Neural crest cell (in vitro differentiated cells): Measurements from ENCODE around the gene TACSTD2. TPM values are rescaled to one million over a fixed set of nuclear protein-coding genes. Genes with fewer than 3 reads are reported as not detected.
"Not testable (repeated sequence)": the region's sequence is repeated elsewhere in the genome, so short reads cannot be mapped to it uniquely, and the experiment has no call there.

ENCODE experiments used
- DNase-seq: peaks from one replicate; pipeline ENCODE4 v3.0.0; 2021; ENCODE audit warnings: low read depth, mixed read lengths, low spot score
- H3K27ac Mint-ChIP-seq: one replicate; pipeline ENCODE4 v1.8.0; 2021; ENCODE audit warnings: mild to moderate bottlenecking, mixed read lengths; ENCODE audit not compliant: unreplicated experiment
- H3K27me3 Mint-ChIP-seq: 2 replicates; pipeline ENCODE4 v1.8.0; 2021; ENCODE audit warnings: low read depth, mild to moderate bottlenecking, mixed read lengths
- H3K36me3 Mint-ChIP-seq: 2 replicates; pipeline ENCODE4 v1.8.0; 2021; ENCODE audit warnings: low read depth, mild to moderate bottlenecking, mixed read lengths
- H3K4me1 Mint-ChIP-seq: 2 replicates; pipeline ENCODE4 v1.8.0; 2021; ENCODE audit warnings: mixed read lengths
- H3K4me3 Mint-ChIP-seq: one replicate; pipeline ENCODE4 v1.8.0; 2021; ENCODE audit warnings: mild to moderate bottlenecking, mixed read lengths
- H3K9me3 Mint-ChIP-seq: 2 replicates; pipeline ENCODE4 v1.8.0; 2021; ENCODE audit warnings: mixed read lengths
- CTCF ChIP-seq: fragments of 200-600 bp; sonication (generic); conservative IDR thresholded peaks from 2 replicates; pipeline ENCODE4 v1.5.0; 2021; ENCODE audit warnings: antibody characterized with exemption, mild to moderate bottlenecking
- long read RNA-seq: library from polyadenylated mRNA; unstranded; transcript quantifications from one replicate; pipeline ENCODE4 v2.0.0, GENCODE V29; 2020
- total RNA-seq: library from RNA; stranded (reverse); gene quantifications from 2 replicates; pipeline ENCODE4 v1.2.1, GENCODE V29; 2021

Gene TACSTD2, protein sequence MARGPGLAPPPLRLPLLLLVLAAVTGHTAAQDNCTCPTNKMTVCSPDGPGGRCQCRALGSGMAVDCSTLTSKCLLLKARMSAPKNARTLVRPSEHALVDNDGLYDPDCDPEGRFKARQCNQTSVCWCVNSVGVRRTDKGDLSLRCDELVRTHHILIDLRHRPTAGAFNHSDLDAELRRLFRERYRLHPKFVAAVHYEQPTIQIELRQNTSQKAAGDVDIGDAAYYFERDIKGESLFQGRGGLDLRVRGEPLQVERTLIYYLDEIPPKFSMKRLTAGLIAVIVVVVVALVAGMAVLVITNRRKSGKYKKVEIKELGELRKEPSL
- total RNA-seq: not detected in 2 replicates
- long read RNA-seq: 0 reads

DNA sequence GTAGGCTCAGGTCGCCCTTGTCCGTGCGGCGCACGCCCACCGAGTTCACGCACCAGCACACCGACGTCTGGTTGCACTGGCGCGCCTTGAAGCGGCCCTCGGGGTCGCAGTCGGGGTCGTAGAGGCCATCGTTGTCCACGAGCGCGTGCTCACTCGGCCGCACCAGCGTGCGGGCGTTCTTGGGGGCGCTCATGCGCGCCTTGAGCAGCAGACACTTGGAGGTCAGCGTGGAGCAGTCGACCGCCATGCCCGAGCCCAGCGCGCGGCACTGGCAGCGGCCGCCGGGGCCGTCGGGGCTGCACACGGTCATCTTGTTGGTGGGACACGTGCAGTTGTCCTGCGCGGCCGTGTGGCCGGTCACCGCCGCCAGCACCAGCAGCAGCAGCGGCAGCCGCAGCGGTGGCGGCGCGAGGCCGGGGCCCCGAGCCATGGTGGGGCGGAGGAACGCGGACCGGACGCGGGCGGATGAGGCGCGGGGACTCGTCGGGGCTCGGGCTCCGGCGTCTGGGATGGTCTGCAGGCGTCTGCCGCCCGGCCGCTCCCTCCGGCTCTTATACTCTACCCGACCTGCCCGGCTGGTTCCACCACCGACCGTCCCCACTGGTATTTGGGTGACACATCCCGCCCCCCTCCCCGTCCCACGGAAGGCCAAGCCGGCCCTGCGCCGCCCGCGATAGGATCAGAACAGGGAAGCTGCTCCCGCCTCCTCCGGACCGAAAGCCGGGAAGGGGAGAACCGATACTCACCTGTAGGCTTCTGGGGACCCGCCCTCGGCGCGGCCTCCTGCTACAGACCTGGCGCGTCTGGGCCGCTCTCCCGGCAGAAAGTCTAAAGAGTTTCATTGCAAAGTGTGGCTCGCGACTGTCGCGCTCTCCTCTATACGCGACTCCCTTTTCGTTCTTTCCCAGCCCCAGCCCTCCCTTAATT is at the start of gene TACSTD2:
Gene TACSTD2, minus strand, starts transcription at position 526 of the 927 bp plus-strand sequence. Its CDS starts 96 bp downstream, at position 430.
- H3K4me1 Mint-ChIP-seq: peaks cover 26% of the 10 kb centered on the region
- no peak for TF ChIP-seq CTCF
- no peak within 1 kb of the TSS for H3K27ac Mint-ChIP-seq
- peaks cover 52% of the 10 kb centered on the region for H3K27me3 Mint-ChIP-seq
- H3K36me3 Mint-ChIP-seq: no peaks in the 10 kb centered on the region
- DNase-seq: peak; percentile 18
- H3K9me3 Mint-ChIP-seq: no peaks in the 10 kb centered on the region
- H3K4me3 Mint-ChIP-seq: peak within 1 kb of the TSS; percentile 48

DNA sequence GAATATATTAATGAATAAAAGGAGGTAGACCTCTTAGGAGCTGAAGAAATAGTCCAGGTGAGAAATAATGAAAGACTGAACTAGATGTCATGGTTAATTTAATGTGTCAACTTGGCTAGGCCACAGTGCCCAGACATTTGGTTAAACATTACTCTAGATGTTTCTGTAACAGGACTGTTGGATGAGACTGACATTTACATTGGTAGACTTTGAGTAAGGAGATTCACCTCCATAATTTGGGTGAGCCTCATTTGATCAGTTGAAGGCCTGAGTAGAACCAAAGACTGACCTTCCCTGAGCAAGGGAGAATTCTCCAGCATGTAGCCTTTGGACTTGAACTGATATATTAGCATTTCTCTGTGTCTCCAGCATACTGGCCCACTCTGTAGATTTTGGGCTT is 49.2 kb upstream of the TACSTD2 start:
- Mint-ChIP-seq H3K36me3 (no peaks in the 10 kb centered on the region), H3K27me3 (no peaks in the 10 kb centered on the region), H3K4me1 (no peaks in the 10 kb centered on the region), H3K4me3 (no peak overlapping the region), H3K9me3 (peaks cover 10% of the 10 kb centered on the region), H3K27ac (no peak overlapping the region)
- TF ChIP-seq CTCF: no peak
- no peak for DNase-seq

GRCh38 chr1:58623259-58623658 is 46.2 kb upstream of the TACSTD2 start:
- not testable (repeated sequence) for H3K27me3 Mint-ChIP-seq, H3K27ac Mint-ChIP-seq, H3K36me3 Mint-ChIP-seq, H3K9me3 Mint-ChIP-seq, H3K4me3 Mint-ChIP-seq, DNase-seq, H3K4me1 Mint-ChIP-seq

DNA sequence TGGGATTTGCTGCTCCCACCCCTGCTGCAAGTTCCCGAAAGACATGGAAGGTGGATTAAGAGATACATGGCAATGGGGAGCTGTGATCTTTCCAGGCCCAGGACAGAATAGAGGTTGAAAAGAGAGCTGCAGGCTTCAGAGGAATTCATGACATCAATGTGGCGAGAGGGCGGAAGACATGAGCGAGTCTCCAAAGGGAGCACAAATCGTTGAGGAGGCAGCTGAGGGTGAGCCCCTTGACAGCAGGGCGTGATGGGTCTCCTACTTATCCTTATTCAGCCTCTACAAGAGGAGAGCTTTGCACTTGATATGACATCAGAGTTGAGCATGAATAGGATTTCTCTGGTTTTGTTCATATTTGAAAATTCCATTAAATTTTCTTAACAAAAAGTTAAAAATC is 45.5 kb upstream of the TACSTD2 start:
- H3K27me3 Mint-ChIP-seq: no peaks in the 10 kb centered on the region
- H3K27ac Mint-ChIP-seq: no peak overlapping the region
- H3K4me3 Mint-ChIP-seq: no peak overlapping the region

DNA sequence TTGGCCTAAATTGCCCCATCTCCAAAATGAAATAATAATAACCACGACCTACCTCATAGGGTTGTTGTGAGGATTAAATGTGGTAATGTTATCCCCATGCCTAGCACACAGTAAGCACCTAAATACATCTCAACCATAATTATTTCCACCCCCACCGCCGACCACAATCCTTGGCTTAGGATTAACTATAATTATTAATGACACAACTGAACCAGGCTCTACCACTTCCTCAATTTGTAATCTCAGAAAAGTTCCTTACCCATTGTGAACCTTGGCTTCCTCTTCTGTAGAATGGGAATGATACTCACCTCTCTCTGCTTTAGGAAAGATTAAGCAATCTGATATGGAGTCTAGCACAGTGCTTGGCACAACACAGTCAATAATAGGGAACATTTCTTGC is 44.3 kb upstream of the TACSTD2 start:
- Mint-ChIP-seq H3K36me3 (no peaks in the 10 kb centered on the region), H3K4me3 (no peak overlapping the region), H3K9me3 (peaks cover 3% of the 10 kb centered on the region), H3K27ac (no peak overlapping the region), H3K27me3 (peaks cover 4% of the 10 kb centered on the region), H3K4me1 (no peaks in the 10 kb centered on the region)
- TF ChIP-seq CTCF: no peak
- DNase-seq: no peak

More for the DNA sequence above, 45.5 kb upstream of the TACSTD2 start:
- Mint-ChIP-seq H3K4me1 (no peaks in the 10 kb centered on the region), H3K9me3 (peaks cover 6% of the 10 kb centered on the region), H3K36me3 (no peaks in the 10 kb centered on the region)
- no peak for TF ChIP-seq CTCF
- no peak for DNase-seq
